ENCODE results near the gene CD33. TPM values are rescaled to one million over a fixed set of nuclear protein-coding genes. Genes with fewer than 3 reads are reported as not detected.

Gene CD33
- total RNA-seq, 1 donor from 2014 or later = 0.40 TPM

DNA sequence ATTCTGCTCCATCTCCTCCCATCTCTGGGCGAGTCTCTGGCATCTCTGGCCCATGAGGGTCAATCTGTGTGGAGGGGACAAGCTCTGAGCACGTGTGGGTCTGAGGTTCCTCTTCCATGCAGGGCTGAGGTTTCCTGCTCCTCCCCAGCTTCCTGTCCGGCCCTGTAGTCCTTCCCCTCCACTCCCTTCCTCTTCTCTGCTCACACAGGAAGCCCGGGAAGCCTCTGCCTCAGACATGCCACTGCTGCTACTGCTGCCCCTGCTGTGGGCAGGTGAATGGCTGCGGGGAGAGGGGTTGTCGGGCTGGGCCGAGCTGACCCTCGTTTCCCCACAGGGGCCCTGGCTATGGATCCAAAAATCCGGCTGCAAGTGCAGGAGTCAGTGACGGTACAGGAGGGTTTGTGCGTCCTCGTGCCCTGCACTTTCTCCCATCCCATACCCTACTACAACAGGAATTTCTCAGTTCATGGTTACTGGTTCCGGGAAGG lies 14.0 kb upstream of the CD33 start:
- peak; percentile 11 for ATAC-seq

DNA sequence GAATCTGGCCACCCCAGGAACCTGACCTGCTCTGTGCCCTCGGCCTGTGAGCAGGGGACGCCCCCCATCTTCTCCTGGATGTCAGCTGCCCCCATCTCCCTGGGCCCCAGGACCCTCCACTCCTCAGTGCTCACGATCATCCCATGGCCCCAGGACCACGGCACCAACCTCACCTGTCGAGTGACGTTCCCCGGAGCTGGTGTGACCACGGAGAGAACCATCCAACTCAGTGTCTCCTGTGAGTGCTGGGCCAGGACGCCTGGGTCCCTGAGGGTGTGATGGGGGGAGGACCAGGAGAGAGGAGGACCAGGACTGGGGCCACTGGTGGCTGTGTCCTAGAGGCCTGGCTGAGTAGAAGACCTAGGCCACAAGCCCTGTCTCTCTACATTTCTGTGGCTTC lies 13.0 kb upstream of the CD33 start:
- ATAC-seq = no peak

DNA sequence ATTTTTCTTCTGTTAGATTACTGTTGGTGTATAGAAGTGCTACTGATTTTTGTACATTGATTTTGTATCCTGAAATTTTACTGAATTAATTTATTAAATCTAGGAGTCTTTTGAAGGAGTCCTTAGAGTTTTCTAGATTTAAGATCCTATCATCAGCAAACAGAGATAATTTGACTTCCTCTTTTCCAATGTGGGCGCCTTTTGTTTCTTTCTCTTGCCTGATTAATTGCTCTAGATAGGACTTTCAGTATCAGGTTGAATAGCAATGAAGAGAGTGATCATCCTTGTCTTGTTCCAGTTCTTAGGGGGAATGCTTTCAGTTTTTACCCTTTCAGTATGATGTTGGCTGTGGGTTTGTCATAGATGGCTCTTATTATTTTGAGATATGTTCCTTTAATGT lies 5.6 kb upstream of the CD33 start:
- ATAC-seq = no peak

DNA sequence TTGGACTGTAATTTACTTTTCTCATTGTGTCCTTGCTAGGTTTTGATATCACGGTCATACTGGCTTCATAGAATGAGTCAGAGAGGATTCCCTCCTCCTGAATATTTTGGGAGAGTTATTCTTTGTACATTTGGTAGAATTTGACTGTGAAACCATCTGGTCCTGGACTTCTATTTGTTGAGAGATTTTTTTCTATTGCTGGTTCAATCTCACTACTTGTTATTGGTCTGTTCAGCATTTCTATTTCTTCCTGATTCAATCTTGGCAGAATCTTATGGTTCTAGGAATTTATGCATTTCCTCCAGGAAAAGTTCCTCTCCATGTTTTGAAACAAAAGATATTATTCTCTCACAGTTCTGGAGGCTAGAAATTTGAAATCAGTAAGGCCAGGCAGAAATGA lies 4.9 kb upstream of the CD33 start:
- ATAC-seq = no peak

DNA sequence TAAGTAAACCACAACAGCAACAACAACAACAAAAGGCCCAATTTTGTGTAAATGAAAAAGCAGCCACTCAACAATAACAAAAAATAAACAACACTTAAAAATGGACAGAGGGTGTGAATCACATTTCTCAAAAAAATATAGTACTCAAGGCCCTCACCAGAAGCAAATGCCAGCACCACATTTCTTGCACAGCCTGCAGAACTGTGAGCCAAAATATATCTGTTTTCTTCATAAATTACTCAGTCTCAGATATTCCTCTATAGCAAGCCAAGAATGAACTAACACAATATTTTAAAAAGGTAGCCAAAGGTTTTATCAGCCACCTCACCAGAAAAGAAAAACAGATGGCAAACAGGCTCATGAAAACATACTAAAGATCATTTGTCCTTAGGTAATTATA lies 3.9 kb upstream of the CD33 start:
- ATAC-seq = no peak

DNA sequence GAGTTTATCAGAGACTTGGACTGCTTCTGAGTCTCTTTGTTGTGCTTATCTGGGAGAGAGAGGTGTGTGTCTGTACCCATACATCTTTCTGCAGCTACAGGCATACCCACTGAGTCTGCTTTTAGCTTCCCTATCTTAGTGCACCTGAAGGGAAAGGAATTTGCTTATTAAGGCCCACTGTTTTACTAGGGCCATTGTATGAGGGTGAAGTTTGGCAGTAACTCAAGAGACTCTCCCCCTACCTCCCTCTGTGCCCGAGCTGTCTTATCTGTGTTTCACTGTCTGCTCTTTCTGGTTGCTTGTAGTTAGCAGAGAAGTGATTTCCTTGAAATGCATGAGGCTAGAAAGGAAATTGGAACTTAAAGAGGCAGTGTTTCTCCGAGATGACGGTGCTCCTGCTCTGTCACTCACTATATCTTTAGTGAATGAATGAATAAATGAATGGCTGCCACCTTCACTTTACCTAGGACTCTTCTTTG lies 678 bp upstream of the CD33 start:
- no peak for ATAC-seq

DNA sequence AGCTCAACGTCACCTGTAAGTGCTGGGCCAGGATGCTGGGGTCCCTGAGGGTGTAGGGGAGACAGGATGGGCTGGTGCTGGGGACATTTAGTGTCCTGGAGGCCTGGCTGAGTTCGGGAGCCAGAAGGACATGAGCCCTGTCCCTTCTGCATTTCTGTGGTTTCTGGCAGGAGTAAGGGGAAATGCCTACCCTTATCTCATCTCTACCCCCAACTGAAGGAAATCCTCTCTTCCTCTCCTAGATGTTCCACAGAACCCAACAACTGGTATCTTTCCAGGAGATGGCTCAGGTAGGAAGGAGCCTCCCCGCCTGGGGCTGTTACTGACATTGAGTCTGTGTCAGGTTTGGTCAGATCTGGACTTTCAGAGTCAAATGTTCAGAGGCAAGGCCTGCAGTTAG lies 1.2 kb downstream of the CD33 start:
- no peak for ATAC-seq

DNA sequence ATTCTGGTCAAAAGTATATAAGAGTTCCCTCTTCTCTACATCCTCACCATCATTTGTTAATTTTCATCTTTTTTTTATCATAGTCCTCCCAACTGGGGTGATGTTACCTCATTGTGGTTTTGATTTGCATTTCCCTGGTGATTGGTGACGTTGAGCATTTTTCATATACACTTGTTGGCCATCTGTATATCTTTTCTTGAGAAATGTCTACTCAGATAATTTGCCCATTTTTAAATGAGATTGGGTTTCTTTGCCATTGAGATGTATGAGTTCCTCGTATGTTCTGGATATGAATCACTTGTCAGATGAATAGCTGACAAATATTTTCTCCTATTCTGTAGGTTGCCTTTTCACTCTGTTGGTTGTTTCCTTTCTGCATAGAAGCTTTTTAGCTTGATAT lies 2.4 kb downstream of the CD33 start:
- ATAC-seq = no peak

DNA sequence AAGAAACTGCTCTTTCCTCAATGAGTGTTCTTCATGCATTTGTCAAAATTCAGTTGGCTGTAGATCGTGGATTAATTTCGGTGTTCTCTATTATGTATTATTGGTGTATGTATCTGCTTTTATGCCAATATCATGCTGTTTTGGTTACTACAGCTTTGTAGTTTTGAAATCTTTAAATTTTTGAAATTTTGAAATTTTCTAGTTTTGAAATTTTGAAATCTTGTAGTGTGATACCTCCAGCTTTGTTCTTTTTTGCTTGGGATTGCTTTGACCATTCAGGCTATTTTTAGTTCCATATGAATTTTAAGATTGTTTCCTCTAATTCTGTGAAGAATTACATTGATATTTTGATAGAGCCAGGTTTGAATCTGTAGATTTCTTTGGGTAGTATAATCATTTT lies 3.1 kb downstream of the CD33 start:
- no peak for ATAC-seq

DNA sequence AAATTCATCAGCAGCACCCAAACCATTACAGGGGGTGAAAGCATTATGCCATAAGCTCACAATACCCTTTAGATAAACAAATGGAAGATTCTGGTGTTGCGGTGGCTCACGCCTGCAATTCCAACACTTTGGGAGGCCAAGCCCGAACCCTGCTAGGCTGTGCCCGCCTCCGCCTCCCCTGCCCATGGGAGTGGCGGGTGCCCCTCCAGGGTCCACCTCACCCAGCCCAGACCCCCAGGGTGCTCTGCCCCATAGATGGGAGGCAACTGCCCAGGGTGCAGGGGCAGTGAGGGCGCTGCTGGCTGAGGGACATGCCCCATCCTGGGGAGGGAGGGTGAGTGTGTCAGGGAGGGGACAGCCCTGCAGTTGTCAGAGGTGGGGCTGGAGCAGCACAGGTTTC lies 16.0 kb downstream of the CD33 start:
- ATAC-seq = no peak

DNA sequence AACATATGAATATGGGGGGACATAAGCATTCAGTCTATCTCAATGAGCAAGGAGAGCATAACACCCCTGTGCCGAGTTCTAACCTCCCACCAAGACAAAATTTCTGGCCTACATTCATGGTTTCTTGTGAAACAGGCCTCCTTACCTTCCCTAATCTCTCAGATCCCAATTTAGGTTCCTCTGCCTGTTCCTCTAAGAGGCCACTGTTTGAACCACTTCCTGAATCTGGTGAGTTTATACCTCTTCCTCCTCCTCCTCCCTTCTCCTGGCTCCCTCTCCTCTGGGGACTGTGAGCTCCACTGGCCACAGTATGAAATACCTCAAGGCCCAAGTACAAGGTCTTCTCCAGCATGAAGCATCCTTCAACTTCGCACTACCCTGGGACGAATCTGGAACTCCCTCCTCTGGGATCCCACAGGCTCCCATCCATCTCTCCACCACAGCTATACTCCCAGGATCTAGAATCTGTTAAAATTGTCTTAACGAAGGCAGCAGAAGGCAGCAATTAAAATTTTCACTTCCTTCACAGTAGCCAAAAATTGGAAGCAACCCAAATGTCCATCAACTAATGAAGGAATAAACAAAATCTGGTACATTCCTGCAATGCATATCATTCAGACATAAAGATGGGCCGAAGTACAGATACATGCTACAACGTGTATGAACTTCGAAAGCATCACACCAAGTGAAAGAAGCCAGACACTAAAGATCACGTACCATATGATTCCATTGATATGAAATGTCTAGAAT lies 18.2 kb downstream of the CD33 start:
- ATAC-seq = no peak

DNA sequence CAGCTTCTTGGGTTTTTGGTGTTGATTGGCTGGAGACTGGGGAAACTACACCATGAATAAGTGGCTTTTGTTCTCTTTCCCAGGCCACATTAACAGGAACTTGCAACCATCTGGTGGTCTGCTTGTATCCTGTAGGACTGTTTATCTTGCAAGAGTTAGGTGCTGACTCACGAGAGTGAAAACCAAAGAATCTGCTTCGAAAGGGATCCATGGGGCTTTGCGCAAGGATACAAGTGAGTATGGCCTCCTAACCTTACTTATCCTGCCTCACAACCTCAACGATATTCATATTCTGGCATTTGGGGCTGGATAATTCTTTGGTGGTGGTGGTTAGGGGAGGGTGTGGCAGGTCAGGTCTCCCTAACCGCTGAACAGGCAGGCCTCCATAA lies 21.3 kb downstream of the CD33 start:
- ATAC-seq = no peak

DNA sequence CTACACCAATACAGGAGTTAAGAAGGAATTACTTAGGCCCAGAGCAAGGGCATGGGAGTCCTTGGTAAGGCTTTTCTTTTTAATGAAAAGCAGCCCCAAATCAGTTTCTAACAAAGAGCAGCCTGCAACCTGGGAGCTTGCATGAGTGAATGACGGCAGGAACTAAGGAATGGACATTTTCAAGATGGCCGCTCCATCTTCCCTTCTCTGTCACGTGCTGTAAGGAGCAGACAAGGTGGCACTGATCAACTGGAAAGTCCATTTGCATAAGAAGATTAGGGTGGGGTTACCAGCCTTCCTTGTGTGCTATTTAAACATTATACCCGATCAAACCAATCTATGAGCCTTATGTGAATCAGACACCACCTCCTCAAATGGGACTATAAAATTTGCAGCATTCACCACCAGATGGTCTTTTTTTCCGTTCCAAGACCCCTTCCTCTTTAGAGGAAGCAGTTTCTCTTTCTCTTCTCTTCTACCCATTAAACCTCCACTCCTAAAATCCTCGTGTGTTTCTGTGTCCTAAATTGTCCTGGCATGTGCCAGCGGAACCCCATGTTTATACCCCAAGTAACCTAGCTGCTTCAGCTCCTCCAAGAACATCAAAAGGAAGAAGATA lies 23.2 kb downstream of the CD33 start:
- no peak for ATAC-seq

DNA sequence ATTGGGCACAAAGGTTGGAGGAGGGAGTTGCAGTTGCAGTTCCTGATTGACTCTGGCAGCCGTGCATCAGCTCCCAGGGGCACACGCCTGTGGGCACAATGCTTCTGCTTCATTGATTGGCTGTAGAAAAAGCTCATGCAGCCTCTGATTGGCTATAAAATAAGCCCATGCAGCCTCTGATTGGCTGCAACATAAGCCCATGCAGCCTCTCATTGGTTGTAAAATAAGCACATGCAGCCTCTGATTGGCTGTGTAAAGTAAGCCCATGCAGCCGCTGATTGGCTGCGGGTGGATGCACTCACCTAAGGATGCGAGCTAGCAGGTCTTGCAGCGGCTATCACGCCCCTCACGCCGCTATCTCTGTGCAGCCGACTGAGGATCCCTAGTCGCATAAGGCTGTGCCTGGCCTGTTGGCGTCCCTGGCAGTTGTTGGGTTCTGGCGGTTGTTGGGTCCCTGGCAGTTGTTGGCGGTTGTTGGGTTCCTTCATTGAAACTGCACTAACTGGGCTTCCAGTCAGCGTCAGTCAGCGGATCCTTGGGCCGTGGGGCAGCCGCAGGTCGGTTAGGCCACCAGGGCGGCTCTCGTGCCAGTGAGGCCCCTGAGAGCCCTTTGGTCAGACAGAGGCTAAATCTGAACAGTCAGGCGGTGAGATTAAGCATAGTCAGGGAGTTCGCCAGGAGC lies 26.0 kb downstream of the CD33 start, which contains the start of gene SIGLECL1:
Gene SIGLECL1 (plus strand): TSS at position 295 of the 682 bp plus-strand sequence. CDS start 12,993 bp downstream, outside the sequence.
- no peak for ATAC-seq

DNA sequence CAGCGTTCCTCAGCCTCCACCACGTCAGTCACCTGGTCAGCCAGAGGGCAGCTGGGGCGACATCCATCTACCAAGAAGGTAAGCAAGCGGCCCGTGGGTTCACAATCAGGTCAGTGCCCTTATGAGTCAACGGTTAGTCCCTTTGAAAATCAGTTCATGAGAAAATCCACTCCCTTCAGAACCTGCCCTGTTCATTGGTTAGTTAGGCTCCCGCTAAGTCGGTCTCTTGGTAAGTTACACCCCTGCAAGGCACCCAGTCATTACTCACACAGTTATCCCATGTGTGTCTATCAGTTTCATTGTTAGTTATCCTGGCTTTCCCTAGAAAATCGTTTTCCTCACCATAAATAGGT lies 26.6 kb downstream of the CD33 start:
- peak; percentile 45 for ATAC-seq

DNA sequence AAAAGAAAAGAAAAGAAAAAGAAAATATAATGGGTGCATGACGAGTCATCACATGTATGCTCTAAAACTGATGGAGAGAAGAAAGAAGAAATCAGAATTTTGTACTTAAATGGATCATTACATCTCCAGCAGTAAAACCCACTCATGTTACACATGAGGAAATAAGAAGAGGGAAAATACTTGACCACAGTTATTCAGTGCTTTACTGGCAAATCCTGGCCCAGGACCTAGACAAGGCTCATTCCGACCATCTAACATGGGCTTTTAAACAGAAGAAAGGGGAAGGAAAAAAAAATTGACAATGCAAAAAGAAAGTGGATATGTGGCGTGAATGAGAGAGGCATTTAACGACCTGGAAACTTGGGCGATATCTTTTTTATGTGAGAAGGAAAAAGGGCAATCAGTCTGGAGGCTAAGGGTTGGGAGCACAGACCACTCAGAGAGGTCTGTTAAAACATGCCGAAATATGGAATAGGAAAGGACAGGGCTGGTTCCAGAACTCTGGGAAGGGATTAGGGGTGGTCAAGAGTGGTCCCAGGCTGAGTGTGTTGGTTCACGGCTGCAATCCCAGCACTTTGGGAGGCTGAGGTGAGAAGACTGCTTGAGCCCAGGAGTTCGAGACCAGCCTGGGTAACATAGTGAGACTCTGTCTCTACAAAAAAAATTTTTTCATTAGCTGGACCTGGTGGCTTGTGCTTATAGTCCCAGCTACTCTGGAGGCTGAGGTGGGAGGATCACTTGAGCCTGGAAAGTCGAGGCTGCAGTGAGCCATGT lies 27.6 kb downstream of the CD33 start:
- no peak for ATAC-seq

DNA sequence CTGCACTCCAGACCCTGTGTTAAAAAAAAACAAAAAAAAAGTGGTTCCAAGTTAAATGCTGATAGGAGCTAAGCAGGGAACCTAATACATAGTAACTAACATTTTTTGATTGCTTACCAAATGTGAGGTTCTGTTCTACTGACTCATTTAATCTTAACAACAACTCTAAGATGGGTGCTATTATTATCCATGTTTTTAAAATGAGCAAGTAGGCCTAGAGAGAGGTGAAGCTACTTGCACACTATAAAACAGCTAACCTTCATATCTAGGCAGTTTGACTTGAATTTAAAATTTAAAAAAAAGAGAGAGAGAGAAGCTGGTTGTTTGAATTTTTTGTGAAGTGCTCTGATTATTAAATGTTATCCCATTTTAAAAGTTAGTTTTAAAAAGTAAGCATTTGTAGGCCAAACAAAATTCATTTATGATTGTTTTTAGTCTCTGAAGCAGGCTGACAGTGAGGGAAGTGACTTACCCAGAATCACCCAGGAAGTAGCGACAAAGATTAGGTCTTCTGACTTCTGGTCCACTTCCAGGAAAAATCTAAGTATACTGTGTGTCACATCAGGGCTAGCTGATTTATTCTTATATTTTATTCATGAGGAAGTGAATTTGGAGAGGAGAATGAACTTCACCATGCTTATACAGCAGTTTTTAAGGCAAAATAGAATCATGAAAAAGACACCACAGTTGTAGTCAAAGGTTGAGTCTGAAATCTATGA lies 28.4 kb downstream of the CD33 start:
- ATAC-seq = no peak

DNA sequence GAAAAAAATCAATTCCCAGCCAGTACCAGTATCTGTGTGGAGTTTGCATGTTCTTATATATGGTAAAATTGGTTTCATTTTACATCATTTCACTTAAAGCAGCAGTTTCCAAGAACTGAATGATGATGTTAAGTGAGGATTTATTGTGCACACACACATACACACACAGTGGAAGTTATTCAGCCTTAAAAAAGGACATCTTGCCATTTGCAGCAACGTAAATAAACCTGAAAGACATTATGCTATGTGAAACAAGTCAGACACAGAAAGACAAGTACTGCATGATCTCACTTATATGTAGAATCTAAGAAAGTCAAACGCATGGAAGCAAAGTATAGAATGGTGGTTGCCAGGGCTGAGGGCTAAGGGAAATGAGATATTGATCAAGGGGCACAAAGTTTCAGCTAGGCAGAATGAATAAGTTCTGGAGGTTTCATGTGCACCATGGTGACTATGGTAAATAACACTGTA lies 31.3 kb downstream of the CD33 start:
- ATAC-seq = no peak

DNA sequence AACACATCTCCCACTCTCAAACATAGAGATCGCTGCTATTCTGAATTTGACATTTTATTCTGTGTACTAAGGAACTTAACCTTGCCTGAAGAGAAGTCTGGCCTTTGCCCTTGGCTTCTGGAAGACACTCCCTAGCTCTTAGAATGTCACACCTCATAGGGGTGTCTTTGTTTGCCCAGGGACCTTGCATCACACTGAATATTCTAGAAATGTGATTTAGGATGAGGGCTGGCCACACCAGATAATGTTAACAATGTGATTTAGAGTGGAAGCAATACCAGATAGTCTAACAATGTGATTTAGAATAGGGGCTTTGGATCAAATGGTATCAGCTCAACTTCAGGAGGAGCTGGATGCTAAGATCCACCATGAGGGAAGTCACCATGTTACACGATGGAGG lies 32.6 kb downstream of the CD33 start:
- ATAC-seq = no peak

DNA sequence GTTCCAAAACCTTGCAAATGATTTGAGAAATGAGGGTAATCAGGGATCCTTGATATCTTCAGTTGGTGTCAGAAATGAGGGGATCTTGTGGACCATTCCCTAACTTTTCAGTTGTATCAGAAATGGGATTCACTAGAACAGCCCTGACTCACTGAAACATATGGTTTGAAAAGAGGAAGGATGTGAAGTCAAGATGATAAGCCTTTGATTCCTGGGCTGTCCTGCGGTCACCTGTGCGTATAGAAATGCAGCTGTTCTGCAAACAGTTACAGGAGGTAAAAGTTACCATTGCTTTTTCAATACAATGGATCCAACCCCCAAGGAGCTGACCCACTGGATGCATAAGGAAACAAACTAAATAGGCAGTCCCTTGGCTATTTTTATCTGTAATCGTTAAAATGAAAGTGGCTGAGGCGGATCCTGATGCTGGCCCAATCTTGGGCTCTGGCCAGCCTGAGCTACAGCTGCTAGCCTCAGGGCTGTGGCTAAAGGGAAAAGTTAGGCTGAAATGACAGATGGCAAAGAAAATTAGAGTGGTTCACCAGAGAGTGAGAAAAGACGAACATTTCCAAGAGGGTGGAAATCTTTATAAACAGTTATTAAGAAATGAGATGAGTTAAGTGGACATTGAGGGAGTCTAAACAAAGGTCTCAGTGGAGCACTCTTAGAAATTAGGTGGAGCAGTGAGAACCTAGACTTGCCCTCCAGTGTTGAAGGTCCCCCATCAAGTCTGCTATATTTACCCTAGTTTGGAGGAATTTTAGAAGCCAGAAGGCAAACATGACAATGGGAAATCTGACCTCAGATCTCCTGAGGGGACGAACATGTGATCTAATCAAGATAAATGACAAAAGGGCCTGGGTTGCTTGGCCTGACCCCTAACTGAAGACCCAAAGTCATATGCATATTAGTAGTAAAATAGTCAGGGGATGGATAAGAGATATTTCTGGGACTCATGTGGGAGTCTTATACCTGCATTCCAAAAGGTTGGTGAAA lies 33.6 kb downstream of the CD33 start:
- ATAC-seq = no peak

All from esophagus mucosa (tissue), 1 donor.